Activated CD8-positive, alpha-beta memory T cell treated with anti-CD3 and anti-CD28 coated beads, Interleukin-2, amount 50 U/mL, for 4 hours (primary cell): ENCODE results near the gene SH3D21.

Experiments used
- DNase-seq: peaks from one replicate; pipeline ENCODE4 v3.0.0-alpha.2; 2020

The SH3D21 gene

GRCh38 chr1:36304521-36304920, 1.6 kb upstream of the SH3D21 start:
- no peak for DNase-seq

GRCh38 chr1:36304970-36305914, 926 bp upstream of the SH3D21 start:
- no peak for DNase-seq

DNA sequence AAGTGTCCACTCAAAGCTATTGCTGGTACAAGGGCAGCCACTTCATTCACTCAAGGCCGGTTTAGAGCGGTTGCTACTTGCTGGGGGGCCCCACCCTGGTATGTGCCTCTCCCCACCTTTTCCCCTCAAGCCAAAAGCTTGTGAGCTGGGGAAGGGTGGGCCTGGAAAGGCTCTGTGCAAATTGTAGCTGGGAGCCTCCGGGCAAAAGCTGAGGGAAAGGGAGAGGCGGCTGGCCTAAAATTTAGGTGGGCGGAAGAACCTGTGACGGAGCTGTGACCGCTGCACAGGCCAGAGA, 306 bp upstream of the SH3D21 start:
- DNase-seq = no peak

DNA sequence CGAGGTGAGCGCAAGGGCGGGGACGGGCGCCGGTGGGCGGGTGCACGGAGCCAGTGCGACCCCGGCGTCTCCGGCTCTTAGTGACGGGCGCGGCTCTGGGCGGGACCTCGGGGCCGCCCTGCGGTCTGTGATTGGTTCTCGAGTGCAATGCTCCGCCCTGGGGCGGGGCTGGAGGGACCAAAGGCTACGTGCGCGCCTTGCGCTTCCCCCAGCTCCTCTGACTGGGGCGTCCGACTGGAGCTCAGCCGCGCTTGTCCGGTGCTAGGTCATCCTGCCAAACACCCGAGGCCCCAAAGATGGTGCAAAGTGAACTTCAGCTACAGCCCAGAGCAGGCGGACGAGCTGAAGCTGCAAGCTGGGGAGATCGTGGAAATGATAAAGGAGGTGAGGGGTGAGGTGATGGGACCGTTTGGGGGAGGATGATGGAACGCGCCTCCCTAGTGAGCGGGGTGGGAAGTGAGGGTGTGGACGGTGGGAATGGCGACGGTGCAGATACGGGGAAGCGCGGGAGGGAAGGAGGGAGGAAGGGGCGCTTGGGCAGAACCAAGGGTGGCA, 811 bp downstream of the SH3D21 start:
- DNase-seq = peak; percentile 94

DNA sequence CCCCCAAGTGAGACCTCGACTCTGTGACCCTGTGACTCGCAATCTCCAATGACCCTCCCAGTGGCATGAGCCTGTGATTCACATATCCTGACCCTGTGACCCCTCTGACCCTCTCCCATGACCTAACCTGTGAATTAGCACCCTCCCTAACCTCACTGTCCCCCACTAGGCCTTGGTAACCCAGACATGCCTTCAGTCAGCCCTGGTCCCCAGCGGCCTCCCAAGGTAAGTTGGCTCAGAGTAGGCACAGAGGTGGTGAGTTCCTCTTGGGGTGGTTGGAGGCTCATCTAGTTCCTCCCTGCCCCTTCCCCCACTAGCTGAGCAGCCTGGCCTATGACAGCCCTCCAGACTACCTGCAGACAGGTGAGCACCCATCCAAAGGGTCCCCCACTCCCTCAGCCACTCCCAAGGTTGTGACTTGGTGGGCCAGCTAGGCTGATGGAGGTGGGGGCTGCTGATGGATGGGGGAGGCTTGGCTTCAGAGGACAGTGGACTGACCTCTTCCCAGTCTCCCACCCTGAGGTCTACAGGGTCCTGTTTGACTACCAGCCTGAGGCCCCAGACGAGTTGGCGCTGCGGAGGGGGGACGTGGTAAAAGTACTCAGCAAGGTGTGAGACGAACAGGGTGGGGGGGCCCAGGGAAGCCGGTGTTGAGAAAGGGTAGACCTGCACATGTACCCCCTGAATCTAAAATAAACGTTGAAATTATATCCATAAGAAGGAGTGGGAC, 1.6 kb downstream of the SH3D21 start:
- DNase-seq = no peak

GRCh38 chr1:36309397-36309796, 3.2 kb downstream of the SH3D21 start:
- no peak for DNase-seq

- DNase-seq = no peak
Observed at GRCh38 chr1:36320291-36320761, 14.2 kb downstream of the SH3D21 start.

DNA sequence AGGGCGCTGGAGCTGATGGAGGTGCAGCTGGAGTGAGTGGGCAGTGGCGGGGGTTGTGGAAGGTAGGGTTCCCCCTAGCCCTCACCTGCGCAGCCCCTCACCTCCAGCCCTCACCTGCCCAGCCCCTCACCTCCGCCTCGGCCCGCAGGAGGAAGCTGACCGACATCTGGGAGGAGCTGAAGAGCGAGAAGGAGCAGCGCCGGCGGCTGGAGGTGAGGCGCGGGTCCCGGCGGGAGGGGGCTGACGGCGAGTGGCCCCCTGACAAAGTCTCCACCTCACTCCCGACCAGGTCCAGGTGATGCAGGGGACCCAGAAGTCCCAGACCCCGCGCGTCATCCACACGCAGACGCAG, 14.6 kb downstream of the SH3D21 start:
- no peak for DNase-seq

GRCh38 chr1:36321119-36321951, 15.2 kb downstream of the SH3D21 start:
- DNase-seq = no peak

DNA sequence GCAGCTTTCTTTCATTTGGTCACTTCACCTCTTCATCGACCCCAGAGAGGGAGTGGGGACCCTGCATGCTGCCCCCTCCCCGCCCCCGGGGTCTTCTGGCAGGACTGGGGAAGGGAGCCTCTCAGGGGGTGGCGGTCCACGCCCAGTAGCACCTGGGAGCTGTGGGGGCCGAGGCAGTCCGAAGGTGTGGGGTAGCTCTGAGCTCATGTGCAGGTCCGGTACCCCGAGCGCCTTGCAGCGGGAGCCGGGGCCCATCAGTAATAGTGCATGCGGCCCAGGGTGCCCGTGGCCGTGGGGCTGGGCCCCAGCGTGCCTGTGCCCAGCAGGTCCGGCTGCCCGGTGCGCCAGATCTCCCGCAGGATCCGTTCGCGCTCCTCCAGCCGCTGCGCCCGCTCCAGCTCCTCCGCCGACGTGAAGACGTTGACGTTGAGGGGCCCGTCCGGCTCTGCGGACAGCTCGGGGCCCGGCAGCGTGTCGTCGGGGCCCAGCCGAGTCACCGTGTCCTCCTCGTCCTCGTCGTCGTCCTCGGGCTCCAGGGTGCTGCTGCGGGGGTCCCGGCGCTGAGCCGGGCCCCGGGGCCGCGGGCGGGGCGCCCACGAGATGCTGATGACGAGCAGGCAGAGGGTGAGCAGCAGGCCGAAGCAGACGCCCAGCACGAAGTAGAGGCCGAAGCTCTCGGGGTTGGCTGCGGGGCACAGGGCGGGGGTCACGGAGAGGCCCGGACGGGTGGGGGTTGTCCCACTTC, 16.0 kb downstream of the SH3D21 start:
- DNase-seq = no peak

GRCh38 chr1:36322786-36323635, 16.8 kb downstream of the SH3D21 start:
- no peak for DNase-seq

DNA sequence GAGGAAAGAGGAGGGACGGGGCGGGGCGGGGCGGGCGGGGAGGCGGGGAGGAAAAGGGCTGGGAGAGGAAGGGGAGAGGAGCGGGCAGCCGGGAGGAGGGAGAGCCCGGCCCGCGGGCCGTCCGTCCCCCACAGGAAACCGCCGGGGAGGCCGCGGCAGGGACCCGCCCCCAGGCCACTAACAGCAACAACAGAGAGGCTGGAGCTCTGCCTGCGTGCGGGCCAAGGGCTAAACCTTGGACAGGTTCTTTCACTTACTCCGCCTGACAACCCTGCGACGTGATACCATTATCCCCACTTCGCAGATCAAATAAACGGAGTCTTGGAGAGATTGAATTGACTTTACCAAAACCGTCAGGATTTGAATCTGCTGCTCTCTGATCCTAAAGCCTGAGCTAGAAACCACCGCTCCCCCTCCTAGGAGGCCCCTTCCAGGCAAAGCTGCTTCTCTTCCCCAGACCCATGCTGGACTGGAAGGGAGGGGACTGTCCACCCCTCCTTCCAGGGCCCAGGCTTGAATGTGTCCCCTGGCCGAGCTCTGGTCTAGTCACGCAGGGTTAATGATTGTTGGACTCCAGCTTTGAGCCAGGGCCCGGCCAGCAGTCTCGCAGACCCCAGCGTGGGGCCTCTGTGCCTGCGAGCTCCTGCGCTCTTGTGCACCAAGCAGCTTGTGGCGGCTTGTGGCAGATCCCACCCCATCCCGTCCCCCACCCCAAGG, 17.6 kb downstream of the SH3D21 start, which contains the start of gene EVA1B:
Gene EVA1B, minus strand, starts transcription at position 10 of the 717 bp plus-strand sequence. CDS start 608 bp downstream, outside the sequence.
- no peak for DNase-seq

DNA sequence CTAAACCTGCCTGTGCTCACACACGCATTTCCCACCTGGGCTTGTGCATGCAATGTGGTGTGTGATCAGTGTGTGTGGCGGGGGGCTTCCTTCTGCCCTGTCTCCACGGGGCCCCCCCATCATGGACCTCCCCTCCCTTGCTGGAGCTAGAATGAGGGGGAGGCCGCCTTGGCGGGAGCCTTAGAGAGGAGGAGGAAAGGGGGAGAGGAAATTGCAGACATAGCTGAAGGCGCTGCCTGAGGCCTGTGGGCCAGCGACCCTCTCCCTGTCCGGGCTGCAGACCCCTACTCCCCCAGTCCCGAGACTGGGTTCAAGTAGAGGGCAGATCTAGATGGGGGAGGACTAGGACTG, 18.2 kb downstream of the SH3D21 start:
- DNase-seq = no peak

GRCh38 chr1:36326499-36326898, 20.3 kb downstream of the SH3D21 start:
- no peak for DNase-seq

GRCh38 chr1:36327421-36328087, 21.4 kb downstream of the SH3D21 start:
- DNase-seq = no peak

DNA sequence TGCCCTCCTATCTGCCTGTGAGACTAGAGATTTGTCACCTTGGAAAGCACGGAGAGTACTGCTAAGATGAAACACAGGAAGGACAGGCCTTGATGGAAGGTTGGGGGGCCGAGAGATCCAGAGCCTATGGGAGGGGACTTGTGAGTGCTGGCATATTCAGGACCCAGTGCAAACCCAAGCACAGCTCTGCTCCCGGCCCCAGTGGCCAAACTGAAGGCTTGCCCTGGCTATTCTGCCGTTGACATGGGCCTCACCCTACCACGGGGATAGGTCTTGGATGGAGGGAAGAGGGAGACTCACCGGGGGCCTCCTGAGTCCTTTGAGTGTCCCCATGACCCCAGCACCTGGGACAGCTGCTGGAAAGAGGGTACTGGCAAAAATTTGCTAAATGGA, 21.9 kb downstream of the SH3D21 start:
- DNase-seq = no peak

GRCh38 chr1:36328713-36329112, 22.5 kb downstream of the SH3D21 start:
- no peak for DNase-seq

DNA sequence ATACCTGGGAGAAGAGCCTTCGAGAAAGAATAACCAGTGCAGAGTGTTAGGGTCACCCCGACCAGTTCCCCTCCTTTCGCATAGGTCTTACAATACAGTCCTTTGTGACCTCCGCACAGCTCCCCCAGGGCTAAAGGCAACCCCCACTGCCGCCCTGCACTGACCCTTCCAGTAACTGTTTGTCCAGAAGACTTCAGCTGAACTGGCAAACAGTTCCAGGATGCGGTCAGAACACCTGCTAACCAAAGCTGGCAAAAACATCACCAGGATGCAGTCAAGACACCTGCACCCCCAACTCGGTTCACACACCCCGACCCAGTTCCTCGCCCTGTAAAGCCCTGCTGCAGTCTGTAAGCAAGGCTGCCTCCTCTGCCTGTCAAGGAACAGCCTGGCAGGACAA, 23.6 kb downstream of the SH3D21 start:
- no peak for DNase-seq

DNA sequence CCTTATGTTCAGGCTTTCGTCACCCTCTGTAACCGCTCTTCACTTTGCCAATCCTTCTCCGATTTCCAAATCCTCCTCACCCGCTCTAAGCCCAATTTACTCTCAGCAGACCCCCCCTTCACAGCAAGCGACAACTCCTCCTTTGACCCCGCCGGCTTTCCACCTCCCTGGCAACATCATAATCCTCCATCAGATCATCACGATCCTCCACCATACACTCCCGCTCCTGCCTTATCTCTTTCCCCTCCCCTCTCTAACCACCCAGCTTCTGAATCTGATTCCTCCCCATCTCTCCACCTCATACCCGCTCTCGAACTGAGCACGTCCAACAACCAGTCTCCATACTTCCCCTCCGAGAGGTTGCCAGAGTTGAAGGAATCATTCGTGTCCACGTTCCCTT, 24.8 kb downstream of the SH3D21 start:
- DNase-seq = no peak

DNA sequence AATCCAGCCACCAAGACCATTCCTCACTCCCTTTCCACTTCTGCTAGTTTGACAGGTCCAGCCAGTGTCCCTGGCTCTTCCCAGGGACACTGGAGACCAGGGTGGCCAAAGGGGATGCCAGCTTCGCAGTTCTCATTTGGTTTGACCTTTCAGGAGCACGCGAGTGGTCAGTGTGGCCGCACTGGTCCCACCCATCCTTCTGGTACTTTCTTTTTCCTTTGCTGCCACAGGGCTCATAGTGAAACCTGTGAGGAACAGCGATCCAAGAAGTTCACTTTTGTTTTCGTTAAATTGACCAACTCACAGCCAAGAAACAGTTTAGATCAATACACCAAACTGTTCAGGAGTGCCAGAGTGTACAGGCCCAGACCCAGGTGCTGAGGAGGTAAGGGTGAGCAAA, 31.7 kb downstream of the SH3D21 start:
- no peak for DNase-seq
